ENCODE measurements around the gene ZNF830.
A peak's percentile ranks its signal among the peaks of the same experiment; 100 is the strongest.

GRCh38 chr17:34998205-34998604 is 36.9 kb downstream of the ZNF830 start:
- TF ChIP-seq CTCF (conservative IDR thresholded peaks at IDR 0.05) (peak; percentile 88), EZH2 (IDR thresholded peaks at IDR 0.05; ENCODE audit: low read depth) (no peak)
